GM23338 (cell line): Measurements from ENCODE around the gene PRSS8. TPM values are rescaled to one million over a fixed set of nuclear protein-coding genes. Genes with fewer than 3 reads are reported as not detected.

ENCODE experiments used
- ATAC-seq: fragments of 200-7000 bp; cut with Tn5 transposase; 3 replicates; pipeline ENCODE4 v1.9.1; 2020
- DNase-seq: peaks from one replicate; pipeline ENCODE4 v3.0.0-alpha.2; 2015; ENCODE audit warnings: low spot score
- H2AFZ ChIP-seq: fragments of 200-600 bp; sonication (generic); 2 replicates; pipeline ENCODE4 v1.8.0; 2016; ENCODE audit warnings: antibody characterized with exemption, mild to moderate bottlenecking, moderate library complexity
- H3F3A ChIP-seq: fragments of 200-600 bp; sonication (generic); replicated peaks from 2 replicates; pipeline ENCODE4 v1.8.0; 2017; ENCODE audit warnings: antibody characterized with exemption, mixed run types, low read depth
- H3K27ac ChIP-seq: fragments of 200-600 bp; sonication (generic); 2 replicates; pipeline ENCODE4 v1.6.1; 2016; ENCODE audit warnings: low read depth
- H3K27me3 ChIP-seq: fragments of 200-600 bp; sonication (generic); 2 replicates; pipeline ENCODE4 v1.8.0; 2016; ENCODE audit warnings: mild to moderate bottlenecking, mixed run types, moderate library complexity; ENCODE audit not compliant: insufficient read depth
- H3K36me3 ChIP-seq: fragments of 200-600 bp; sonication (generic); 2 replicates; pipeline ENCODE4 v1.8.0; 2016; ENCODE audit warnings: mild to moderate bottlenecking; ENCODE audit not compliant: insufficient read depth
- H3K4me1 ChIP-seq: fragments of 200-600 bp; sonication (generic); 2 replicates; pipeline ENCODE4 v1.8.0; 2016; ENCODE audit warnings: mild to moderate bottlenecking, moderate library complexity; ENCODE audit not compliant: insufficient read depth
- H3K4me2 ChIP-seq: fragments of 200-600 bp; sonication (generic); 2 replicates; pipeline ENCODE4 v1.7.1; 2017; ENCODE audit warnings: mixed run types
- H3K4me3 ChIP-seq: fragments of 200-600 bp; sonication (generic); 2 replicates; pipeline ENCODE4 v1.6.1; 2016; ENCODE audit warnings: mixed run types
- H3K79me2 ChIP-seq: fragments of 200-600 bp; sonication (generic); replicated peaks from 2 replicates; pipeline ENCODE4 v1.8.0; 2017; ENCODE audit warnings: mild to moderate bottlenecking; ENCODE audit not compliant: insufficient read depth
- H3K9me2 ChIP-seq: fragments of 200-600 bp; sonication (generic); 2 replicates; pipeline ENCODE4 v1.8.0; 2017; ENCODE audit not compliant: insufficient read depth
- H4K20me1 ChIP-seq: fragments of 200-600 bp; sonication (generic); replicated peaks from 2 replicates; pipeline ENCODE4 v1.8.0; 2017; ENCODE audit warnings: mild to moderate bottlenecking; ENCODE audit not compliant: insufficient read depth
- H3K27ac Mint-ChIP-seq: 2 replicates; pipeline ENCODE4 v1.8.0; 2020; ENCODE audit warnings: inconsistent platforms, mild to moderate bottlenecking, moderate library complexity, mixed read lengths
- H3K27me3 Mint-ChIP-seq: 3 replicates; pipeline ENCODE4 v1.8.0; 2022; ENCODE audit warnings: low read depth, mild to moderate bottlenecking, moderate library complexity, mixed read lengths, inconsistent platforms; ENCODE audit not compliant: insufficient read depth, poor library complexity
- H3K36me3 Mint-ChIP-seq: 3 replicates; pipeline ENCODE4 v1.8.0; 2021; ENCODE audit warnings: low read depth, mild to moderate bottlenecking, inconsistent platforms, moderate library complexity, mixed read lengths
- H3K4me1 Mint-ChIP-seq: 3 replicates; pipeline ENCODE4 v1.8.0; 2020; ENCODE audit warnings: mild to moderate bottlenecking, inconsistent platforms, mixed read lengths
- H3K4me3 Mint-ChIP-seq: 3 replicates; pipeline ENCODE4 v1.8.0; 2021; ENCODE audit warnings: moderate library complexity, mild to moderate bottlenecking, inconsistent platforms, mixed read lengths
- H3K9me3 Mint-ChIP-seq: 3 replicates; pipeline ENCODE4 v1.8.0; 2020; ENCODE audit warnings: moderate library complexity, mild to moderate bottlenecking, inconsistent platforms, mixed read lengths
- CREB1 ChIP-seq: fragments of 250-450 bp; sonication (Bioruptor Pico); IDR thresholded peaks from 2 replicates; pipeline ENCODE4 v1.5.0; 2020; ENCODE audit warnings: low read depth, mild to moderate bottlenecking, moderate library complexity
- EZH2phosphoT487 ChIP-seq: fragments of 200-600 bp; sonication (generic); IDR thresholded peaks from one replicate; pipeline ENCODE4 v1.8.1; 2018; ENCODE audit warnings: antibody characterized with exemption; ENCODE audit not compliant: unreplicated experiment
- JUNB ChIP-seq: IDR thresholded peaks from one replicate; pipeline ENCODE4 v1.6.1; 2016; ENCODE audit warnings: antibody characterized with exemption; ENCODE audit not compliant: unreplicated experiment
- POLR2AphosphoS5 ChIP-seq: IDR thresholded peaks from 2 replicates; pipeline ENCODE4 v1.6.1; 2016; ENCODE audit warnings: antibody characterized with exemption, low read depth
- ZNF114 ChIP-seq: fragments of 250-450 bp; sonication (Bioruptor Pico); IDR thresholded peaks from 2 replicates; pipeline ENCODE4 v1.5.0; 2020; ENCODE audit warnings: mild to moderate bottlenecking, moderate library complexity
- ZNF331 ChIP-seq: fragments of 250-450 bp; sonication (Bioruptor Pico); IDR thresholded peaks from 2 replicates; pipeline ENCODE4 v1.5.0; 2020; ENCODE audit warnings: low read depth, mild to moderate bottlenecking, moderate library complexity
- polyA plus RNA-seq: library from polyadenylated mRNA; unstranded; fragments of >200 nt; fragmentation: Nextera tagmentation; extraction: Ambion mirVana; gene quantifications from 2 replicates; pipeline ENCODE4 v1.2.1, GENCODE V29; 2016
- total RNA-seq: library from RNA; depleted of rRNA; stranded (reverse); fragments of >200 nt; shearing (Covaris generic); gene quantifications from 2 replicates; pipeline ENCODE4 v1.2.3, GENCODE V29; 2014
- TF ChIP-seq, protein P1 (sequence below): fragments of 250-450 bp; sonication (Bioruptor Pico); IDR thresholded peaks from 2 replicates; pipeline ENCODE4 v1.5.0; 2020; ENCODE audit warnings: mild to moderate bottlenecking, moderate library complexity

PRSS8 gene
- total and polyA plus RNA-seq, 2 experiments from 2014 or later: 65.3 to 75.9 TPM

DNA sequence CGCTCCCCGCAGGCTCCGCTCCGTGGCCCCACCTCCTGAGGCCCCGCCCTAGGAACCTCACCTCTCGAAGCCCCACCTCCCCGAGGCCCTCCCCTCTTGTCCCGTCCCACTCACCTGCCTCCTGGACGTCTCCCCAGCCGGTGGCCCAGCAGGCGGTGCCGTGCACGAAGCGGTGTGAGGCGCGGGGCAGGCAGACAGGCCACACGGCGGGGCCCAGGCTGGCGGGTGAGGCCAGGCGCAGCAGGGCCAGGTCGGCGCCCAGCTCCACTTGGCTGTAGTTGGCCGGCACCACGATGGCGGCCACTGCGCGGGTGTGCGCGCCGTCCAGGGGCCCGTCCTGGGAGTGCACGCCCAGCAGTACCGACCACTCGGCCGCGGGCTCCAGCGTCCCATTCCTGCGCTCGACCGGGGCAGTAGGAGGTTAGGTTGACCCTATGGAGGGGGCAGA lies 12.8 kb upstream of the PRSS8 start:
- Histone ChIP-seq H3F3A (0 out of 2 replicates have a peak, but pooled peaks cover 11% of the 10 kb centered on the region), H3K79me2 (no peaks in the 10 kb centered on the region), H3K9me2 (no peaks in the 10 kb centered on the region), H3K4me2 (peak overlapping the region; percentile 86), H4K20me1 (no peaks in the 10 kb centered on the region), H3K36me3 (no peaks in the 10 kb centered on the region; the same call in 1 of the 2 replicates), H3K4me1 (peaks cover 14% of the 10 kb centered on the region), H3K4me3 (peak overlapping the region; percentile 70), H3K27me3 (peaks cover 38% of the 10 kb centered on the region), H2AFZ (peak overlapping the region; percentile 99), H3K27ac (no peak overlapping the region)
- Mint-ChIP-seq H3K36me3 (no peaks in the 10 kb centered on the region; the same call in 2 of the 3 replicates), H3K27ac (no peak overlapping the region), H3K4me1 (peaks cover 20% of the 10 kb centered on the region), H3K4me3 (peak overlapping the region; percentile 68), H3K9me3 (no peaks in the 10 kb centered on the region; the same call in 2 of the 3 replicates), H3K27me3 (peaks cover 33% of the 10 kb centered on the region)
- TF ChIP-seq POLR2AphosphoS5: peak; percentile 81
- TF ChIP-seq, protein P1, sequence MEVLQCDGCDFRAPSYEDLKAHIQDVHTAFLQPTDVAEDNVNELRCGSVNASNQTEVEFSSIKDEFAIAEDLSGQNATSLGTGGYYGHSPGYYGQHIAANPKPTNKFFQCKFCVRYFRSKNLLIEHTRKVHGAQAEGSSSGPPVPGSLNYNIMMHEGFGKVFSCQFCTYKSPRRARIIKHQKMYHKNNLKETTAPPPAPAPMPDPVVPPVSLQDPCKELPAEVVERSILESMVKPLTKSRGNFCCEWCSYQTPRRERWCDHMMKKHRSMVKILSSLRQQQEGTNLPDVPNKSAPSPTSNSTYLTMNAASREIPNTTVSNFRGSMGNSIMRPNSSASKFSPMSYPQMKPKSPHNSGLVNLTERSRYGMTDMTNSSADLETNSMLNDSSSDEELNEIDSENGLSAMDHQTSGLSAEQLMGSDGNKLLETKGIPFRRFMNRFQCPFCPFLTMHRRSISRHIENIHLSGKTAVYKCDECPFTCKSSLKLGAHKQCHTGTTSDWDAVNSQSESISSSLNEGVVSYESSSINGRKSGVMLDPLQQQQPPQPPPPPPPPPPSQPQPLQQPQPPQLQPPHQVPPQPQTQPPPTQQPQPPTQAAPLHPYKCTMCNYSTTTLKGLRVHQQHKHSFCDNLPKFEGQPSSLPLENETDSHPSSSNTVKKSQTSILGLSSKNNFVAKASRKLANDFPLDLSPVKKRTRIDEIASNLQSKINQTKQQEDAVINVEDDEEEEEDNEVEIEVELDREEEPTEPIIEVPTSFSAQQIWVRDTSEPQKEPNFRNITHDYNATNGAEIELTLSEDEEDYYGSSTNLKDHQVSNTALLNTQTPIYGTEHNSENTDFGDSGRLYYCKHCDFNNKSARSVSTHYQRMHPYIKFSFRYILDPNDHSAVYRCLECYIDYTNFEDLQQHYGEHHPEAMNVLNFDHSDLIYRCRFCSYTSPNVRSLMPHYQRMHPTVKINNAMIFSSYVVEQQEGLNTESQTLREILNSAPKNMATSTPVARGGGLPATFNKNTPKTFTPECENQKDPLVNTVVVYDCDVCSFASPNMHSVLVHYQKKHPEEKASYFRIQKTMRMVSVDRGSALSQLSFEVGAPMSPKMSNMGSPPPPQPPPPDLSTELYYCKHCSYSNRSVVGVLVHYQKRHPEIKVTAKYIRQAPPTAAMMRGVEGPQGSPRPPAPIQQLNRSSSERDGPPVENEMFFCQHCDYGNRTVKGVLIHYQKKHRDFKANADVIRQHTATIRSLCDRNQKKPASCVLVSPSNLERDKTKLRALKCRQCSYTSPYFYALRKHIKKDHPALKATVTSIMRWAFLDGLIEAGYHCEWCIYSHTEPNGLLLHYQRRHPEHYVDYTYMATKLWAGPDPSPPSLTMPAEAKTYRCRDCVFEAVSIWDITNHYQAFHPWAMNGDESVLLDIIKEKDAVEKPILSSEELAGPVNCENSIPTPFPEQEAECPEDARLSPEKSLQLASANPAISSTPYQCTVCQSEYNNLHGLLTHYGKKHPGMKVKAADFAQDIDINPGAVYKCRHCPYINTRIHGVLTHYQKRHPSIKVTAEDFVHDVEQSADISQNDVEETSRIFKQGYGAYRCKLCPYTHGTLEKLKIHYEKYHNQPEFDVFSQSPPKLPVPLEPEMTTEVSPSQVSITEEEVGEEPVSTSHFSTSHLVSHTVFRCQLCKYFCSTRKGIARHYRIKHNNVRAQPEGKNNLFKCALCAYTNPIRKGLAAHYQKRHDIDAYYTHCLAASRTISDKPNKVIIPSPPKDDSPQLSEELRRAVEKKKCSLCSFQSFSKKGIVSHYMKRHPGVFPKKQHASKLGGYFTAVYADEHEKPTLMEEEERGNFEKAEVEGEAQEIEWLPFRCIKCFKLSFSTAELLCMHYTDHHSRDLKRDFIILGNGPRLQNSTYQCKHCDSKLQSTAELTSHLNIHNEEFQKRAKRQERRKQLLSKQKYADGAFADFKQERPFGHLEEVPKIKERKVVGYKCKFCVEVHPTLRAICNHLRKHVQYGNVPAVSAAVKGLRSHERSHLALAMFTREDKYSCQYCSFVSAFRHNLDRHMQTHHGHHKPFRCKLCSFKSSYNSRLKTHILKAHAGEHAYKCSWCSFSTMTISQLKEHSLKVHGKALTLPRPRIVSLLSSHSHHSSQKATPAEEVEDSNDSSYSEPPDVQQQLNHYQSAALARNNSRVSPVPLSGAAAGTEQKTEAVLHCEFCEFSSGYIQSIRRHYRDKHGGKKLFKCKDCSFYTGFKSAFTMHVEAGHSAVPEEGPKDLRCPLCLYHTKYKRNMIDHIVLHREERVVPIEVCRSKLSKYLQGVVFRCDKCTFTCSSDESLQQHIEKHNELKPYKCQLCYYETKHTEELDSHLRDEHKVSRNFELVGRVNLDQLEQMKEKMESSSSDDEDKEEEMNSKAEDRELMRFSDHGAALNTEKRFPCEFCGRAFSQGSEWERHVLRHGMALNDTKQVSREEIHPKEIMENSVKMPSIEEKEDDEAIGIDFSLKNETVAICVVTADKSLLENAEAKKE (CRISPR knock-in tag): no peak
- ATAC-seq (peak; percentile 82), DNase-seq (peak; percentile 78)

DNA sequence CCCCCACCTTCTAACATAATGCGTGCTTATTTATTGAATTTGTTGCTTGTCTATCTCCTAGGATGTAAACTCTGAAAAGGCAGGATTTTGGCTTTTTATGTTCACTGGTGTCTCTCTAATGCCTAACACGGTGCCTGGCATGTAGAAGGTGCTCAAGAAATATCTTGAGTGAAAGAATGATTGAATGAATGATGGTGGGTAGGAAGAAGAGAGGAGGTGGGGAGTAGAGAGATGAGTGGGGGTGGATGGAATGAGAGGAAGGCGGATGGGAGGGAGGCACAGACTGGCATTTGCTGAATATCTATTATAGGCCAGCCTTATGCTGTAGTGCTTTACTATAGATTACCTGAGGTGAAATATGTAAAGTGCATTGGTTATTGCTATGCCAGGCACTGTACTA lies 12.0 kb upstream of the PRSS8 start:
- H3K36me3 Mint-ChIP-seq: no peaks in the 10 kb centered on the region; the same call in 2 of the 3 replicates
- H2AFZ ChIP-seq: peak overlapping the region; percentile 99
- peak overlapping the region; percentile 68; the same call in 2 of the 3 replicates for H3K4me3 Mint-ChIP-seq
- TF ChIP-seq JUNB (no peak), EZH2phosphoT487 (no peak), ZNF114 (CRISPR knock-in tag) (no peak), ZNF331 (CRISPR knock-in tag) (no peak), CREB1 (CRISPR knock-in tag) (no peak)
- H3K27me3 Mint-ChIP-seq: peaks cover 34% of the 10 kb centered on the region
- no peak overlapping the region for H3K27ac ChIP-seq
- peak overlapping the region; percentile 86 for H3K4me2 ChIP-seq
- DNase-seq (no peak), ATAC-seq (no peak)
- peaks cover 20% of the 10 kb centered on the region for H3K4me1 Mint-ChIP-seq
- no peaks in the 10 kb centered on the region; the same call in 2 of the 3 replicates for H3K9me3 Mint-ChIP-seq
- H3K9me2 ChIP-seq: no peaks in the 10 kb centered on the region
- peaks cover 45% of the 10 kb centered on the region for H3K27me3 ChIP-seq
- peaks cover 14% of the 10 kb centered on the region for H3K4me1 ChIP-seq
- H3K4me3 ChIP-seq: peak overlapping the region; percentile 70
- H3K36me3 ChIP-seq: no peaks in the 10 kb centered on the region; the same call in 1 of the 2 replicates
- no peak overlapping the region for H3K27ac Mint-ChIP-seq
- H3F3A ChIP-seq: 0 out of 2 replicates have a peak, but pooled peaks cover 11% of the 10 kb centered on the region
- H3K79me2 ChIP-seq: no peaks in the 10 kb centered on the region
- no peaks in the 10 kb centered on the region for H4K20me1 ChIP-seq
